Right lobe of liver (tissue), 6 donors: Measurements from ENCODE around the gene CPEB4. TPM values are rescaled to one million over a fixed set of nuclear protein-coding genes. Genes with fewer than 3 reads are reported as not detected.

ENCODE experiments used
- ATAC-seq, 4 donors: fragments of 200-7000 bp; cut with Tn5 transposase; one replicate each; pipeline ENCODE4 v1.9.1; 2020; ENCODE audit warnings: mild to moderate bottlenecking in 4 of 4, moderate library complexity in 4 of 4
- DNase-seq, 3 donors: peaks; one replicate each; pipeline ENCODE4 v3.0.0-alpha.2; 2020
- H3K27ac ChIP-seq, 3 donors: fragments of 200-600 bp; one replicate each; pipeline ENCODE4 v1.8.0; 2022
- H3K27me3 ChIP-seq, 2 donors: fragments of 200-600 bp; one replicate each; pipeline ENCODE4 v1.8.0; 2022
- H3K36me3 ChIP-seq, 4 donors: fragments of 200-600 bp; sonication (generic) in 1 of 4; one replicate each; pipeline versions ENCODE4 v1.5.1 to v1.8.0; 2017 to 2022; ENCODE audit warnings: control low read depth in 1 of 4
- H3K4me1 ChIP-seq, 4 donors: fragments of 200-600 bp; sonication (generic) in 1 of 4; one replicate each; pipeline versions ENCODE4 v1.5.1 to v1.8.0; 2017 to 2022; ENCODE audit warnings: control low read depth in 1 of 4
- H3K4me3 ChIP-seq, 3 donors: fragments of 200-600 bp; one replicate each; pipeline ENCODE4 v1.8.0; 2022
- H3K9me3 ChIP-seq, 4 donors: fragments of 200-600 bp; sonication (generic) in 1 of 4; one replicate each; pipeline versions ENCODE4 v1.5.1 to v1.8.0; 2017 to 2022; ENCODE audit warnings: control low read depth in 1 of 4
- POLR2A ChIP-seq: fragments of 450-650 bp; IDR thresholded peaks from one replicate; pipeline ENCODE4 v1.6.1; 2017; ENCODE audit warnings: antibody characterized with exemption, mild to moderate bottlenecking
- WGBS: methylation state at CpG from one replicate; pipeline ENCODE4 v1.1.6; 2018; ENCODE audit warnings: low coverage, low lambda C conversion rate; ENCODE audit not compliant: insufficient coverage; ENCODE audit errors: missing lambda C conversion rate; 5-methylcytosine and 5-hydroxymethylcytosine counted together
- intact Hi-C, 2 donors: fragments of 100-400 bp; cut with DNase I; formaldehyde crosslinking; loops; one replicate each; pipeline versions ENCODE4 v1.11.2 to v1.14.1; 2022
- total RNA-seq, 6 experiments: library from RNA; depleted of rRNA in 2 of 6; stranded (reverse); fragments of >200 nt in 2 of 6; fragmentation: NEBNext Ultra II Directional in 3 of 6; extraction: Animal tissue kit (Norgen Biotek cat#: 25700) in 3 of 6; gene quantifications; one replicate each; pipeline versions ENCODE4 v1.1.0 to v1.2.4, GENCODE V29; 2016 to 2023
- TF ChIP-seq, protein P1 (sequence below), 4 donors: fragments of 200-600 bp in 3 of 4; fragments of 450-650 bp in 1 of 4; IDR thresholded peaks; one replicate each; pipeline versions ENCODE4 v1.5.1 to v1.8.0; 2016 to 2022; ENCODE audit warnings: antibody characterized with exemption in 4 of 4, mild to moderate bottlenecking in 2 of 4
- donor health status: DM: no; HTN: yes; CAD: no.
- donor health status: DM: no; HTN: no; CAD: no.
- donor health status: DM: no; HTN: no; CAD: no.
- donor health status: DM: no; HTN: yes; CAD: no.
- donor health status: DM: no; HTN: yes; CAD: no.

Gene CPEB4
- total RNA-seq, 6 experiments from 2014 or later, result 27.3 to 49.9 (median 40.0) TPM

DNA sequence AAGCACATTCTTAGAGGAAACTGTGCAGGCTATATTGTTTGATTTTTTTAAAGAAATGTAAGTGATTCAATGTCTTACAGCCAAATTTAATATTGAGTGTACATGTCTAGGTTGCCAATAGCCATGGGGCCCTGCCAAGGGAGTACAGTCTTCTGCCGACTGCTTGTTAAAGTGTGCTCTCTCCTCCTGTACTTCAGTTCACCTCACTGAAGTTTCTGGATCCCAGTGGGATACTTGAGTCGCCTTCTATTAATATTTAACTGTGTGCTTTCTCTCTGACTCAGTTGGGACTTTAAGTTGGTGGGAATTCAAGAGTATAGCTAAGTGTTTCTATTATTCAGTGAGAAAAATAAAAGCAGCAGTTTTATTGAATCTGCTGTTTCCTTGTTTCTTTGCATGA, 56.4 kb downstream of the CPEB4 start:
- H3K27ac ChIP-seq, result no peak overlapping the region
- H3K36me3 ChIP-seq, result peaks cover 3 to 32% (median 11%) of the 10 kb centered on the region in 4 donors
- intact Hi-C loops, result no loop called here

DNA sequence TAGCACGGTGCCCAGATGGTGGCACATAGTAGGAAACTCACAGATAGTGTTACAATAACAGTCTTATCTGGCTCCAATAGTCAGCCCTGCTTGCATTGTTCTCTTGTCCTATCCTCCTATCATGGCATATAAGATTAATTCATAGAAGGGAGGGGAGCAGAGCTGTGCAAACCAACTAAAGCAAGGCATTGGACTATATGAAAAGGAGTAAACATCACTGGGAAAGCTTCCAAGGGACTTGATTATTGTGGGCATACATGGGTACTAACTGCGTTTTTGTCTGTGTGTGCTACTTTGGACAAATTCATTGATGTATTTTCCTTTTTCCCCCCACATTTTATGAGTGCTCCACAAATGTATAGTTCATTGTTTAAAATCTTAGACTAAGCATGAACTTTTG, 57.0 kb downstream of the CPEB4 start:
- 75% methylated on average over 2 of the region's 2 CpGs for WGBS
- Histone ChIP-seq H3K27ac (no peak overlapping the region), H3K4me1 (peaks cover 0 to 59% (median 8%) of the 10 kb centered on the region in 4 donors), H3K36me3 (peaks cover 6 to 39% (median 14%) of the 10 kb centered on the region in 4 donors), H3K4me3 (no peak overlapping the region), H3K9me3 (no peaks in the 10 kb centered on the region), H3K27me3 (no peaks in the 10 kb centered on the region)
- no peak for TF ChIP-seq POLR2A
- TF ChIP-seq, protein P1, sequence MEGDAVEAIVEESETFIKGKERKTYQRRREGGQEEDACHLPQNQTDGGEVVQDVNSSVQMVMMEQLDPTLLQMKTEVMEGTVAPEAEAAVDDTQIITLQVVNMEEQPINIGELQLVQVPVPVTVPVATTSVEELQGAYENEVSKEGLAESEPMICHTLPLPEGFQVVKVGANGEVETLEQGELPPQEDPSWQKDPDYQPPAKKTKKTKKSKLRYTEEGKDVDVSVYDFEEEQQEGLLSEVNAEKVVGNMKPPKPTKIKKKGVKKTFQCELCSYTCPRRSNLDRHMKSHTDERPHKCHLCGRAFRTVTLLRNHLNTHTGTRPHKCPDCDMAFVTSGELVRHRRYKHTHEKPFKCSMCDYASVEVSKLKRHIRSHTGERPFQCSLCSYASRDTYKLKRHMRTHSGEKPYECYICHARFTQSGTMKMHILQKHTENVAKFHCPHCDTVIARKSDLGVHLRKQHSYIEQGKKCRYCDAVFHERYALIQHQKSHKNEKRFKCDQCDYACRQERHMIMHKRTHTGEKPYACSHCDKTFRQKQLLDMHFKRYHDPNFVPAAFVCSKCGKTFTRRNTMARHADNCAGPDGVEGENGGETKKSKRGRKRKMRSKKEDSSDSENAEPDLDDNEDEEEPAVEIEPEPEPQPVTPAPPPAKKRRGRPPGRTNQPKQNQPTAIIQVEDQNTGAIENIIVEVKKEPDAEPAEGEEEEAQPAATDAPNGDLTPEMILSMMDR (IDR thresholded peaks at IDR 0.05), result no peak
- DNase-seq (no peak), ATAC-seq (no peak)
- intact Hi-C loops, result no loop called here

More for the DNA sequence above, 56.4 kb downstream of the CPEB4 start:
- Histone ChIP-seq H3K4me3 (no peak overlapping the region), H3K27me3 (no peaks in the 10 kb centered on the region), H3K9me3 (no peaks in the 10 kb centered on the region), H3K4me1 (peaks cover 0 to 66% (median 8%) of the 10 kb centered on the region in 4 donors)
- TF ChIP-seq POLR2A, result no peak
- TF ChIP-seq, protein P1 (IDR thresholded peaks at IDR 0.05), result no peak
- DNase-seq (no peak), ATAC-seq (peak in 2 of 4 donors; percentile 26 to 27)
- WGBS, result 48% methylated on average over 2 of the region's 2 CpGs

DNA sequence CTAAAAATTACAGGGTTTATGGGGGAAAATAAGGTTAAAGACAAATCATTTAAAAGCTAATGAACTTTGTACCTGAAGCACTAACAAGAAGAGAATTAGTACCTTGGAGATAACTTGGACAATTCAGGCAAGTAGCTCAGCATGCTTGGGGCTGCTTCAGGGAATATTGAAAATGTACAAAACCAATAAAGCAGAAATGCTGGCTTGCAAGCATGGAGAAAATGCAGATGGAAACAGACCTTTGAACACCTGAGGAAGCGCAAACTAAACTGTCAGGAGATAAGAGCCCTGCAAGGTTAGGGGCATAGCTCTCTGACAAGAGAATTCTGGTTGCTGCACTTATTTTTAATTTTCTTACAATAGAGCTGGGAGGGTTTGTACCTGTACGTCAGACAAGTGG, 58.2 kb downstream of the CPEB4 start:
- Histone ChIP-seq H3K9me3 (no peaks in the 10 kb centered on the region), H3K4me1 (peaks cover 0 to 50% (median 6%) of the 10 kb centered on the region in 4 donors), H3K27me3 (no peaks in the 10 kb centered on the region), H3K36me3 (peaks cover 6 to 51% (median 18%) of the 10 kb centered on the region in 4 donors), H3K4me3 (no peak overlapping the region), H3K27ac (peak overlapping the region in 1 of 3 donors; percentile 11)
- TF ChIP-seq, protein P1 (IDR thresholded peaks at IDR 0.05), result no peak
- TF ChIP-seq POLR2A, result no peak
- intact Hi-C loops, result no loop called here
- ATAC-seq (peak in 1 of 4 donors; percentile 41), DNase-seq (no peak)
- 71% methylated on average over 2 of the region's 2 CpGs for WGBS

DNA sequence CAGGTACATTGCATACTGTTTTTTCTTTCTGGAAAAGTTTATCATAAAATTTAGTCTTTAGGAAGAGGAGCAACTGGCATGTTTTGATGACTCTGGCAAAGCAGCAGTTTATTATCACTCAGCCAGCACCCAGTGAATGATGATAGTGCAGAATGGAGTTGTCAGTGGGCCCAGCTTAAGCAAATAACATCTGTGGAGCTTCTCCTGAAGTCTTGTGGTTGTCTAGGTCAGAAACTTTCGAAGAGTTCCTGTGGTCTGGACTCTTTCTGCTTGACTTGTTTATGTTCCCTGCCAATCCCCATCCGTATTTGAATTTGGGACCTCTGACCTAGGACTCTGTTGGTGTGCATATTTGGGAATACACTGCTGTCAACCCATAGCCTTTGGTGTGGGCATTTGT, 62.7 kb downstream of the CPEB4 start:
- TF ChIP-seq POLR2A, result no peak
- TF ChIP-seq, protein P1 (IDR thresholded peaks at IDR 0.05), result no peak
- no peak overlapping the region for H3K27ac ChIP-seq
- 81% methylated on average over 2 of the region's 2 CpGs for WGBS
- H3K4me3 ChIP-seq, result no peak overlapping the region
- peaks cover 0 to 46% (median 18%) of the 10 kb centered on the region in 4 donors for H3K4me1 ChIP-seq
- H3K9me3 ChIP-seq, result no peaks in the 10 kb centered on the region
- DNase-seq (no peak), ATAC-seq (no peak)
- intact Hi-C loops, result no loop called here
- H3K36me3 ChIP-seq, result peaks cover 6 to 67% (median 26%) of the 10 kb centered on the region in 4 donors
- no peaks in the 10 kb centered on the region for H3K27me3 ChIP-seq
